ENCODE measurements around the gene ARHGAP15. TPM values are rescaled to one million over a fixed set of nuclear protein-coding genes. Genes with fewer than 3 reads are reported as not detected.

Gene ARHGAP15
- total RNA-seq, 1 experiment from 2014 or later = 0.42 TPM

DNA sequence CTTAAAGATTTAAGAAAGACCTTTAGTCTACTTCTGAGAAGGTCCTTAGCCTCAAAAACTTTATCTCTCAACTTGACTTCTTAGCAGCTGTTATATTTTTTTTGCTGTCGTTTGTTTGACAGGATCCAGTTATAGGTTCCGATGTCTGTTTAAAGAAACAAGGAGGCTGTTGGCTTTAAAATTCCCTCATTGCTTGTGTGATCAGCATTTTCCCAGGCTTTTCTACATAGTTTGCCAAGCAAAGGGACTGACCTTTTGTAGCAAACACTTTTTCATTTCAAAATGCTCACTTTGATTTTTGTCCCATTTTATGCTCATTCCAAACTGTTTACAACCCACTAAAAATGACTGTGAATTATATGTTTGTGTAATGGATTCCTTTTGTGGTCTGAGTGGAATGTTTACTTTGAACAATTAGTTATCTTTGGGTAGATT is 394.9 kb downstream of the ARHGAP15 start (continued):
- TF ChIP-seq, protein P1, sequence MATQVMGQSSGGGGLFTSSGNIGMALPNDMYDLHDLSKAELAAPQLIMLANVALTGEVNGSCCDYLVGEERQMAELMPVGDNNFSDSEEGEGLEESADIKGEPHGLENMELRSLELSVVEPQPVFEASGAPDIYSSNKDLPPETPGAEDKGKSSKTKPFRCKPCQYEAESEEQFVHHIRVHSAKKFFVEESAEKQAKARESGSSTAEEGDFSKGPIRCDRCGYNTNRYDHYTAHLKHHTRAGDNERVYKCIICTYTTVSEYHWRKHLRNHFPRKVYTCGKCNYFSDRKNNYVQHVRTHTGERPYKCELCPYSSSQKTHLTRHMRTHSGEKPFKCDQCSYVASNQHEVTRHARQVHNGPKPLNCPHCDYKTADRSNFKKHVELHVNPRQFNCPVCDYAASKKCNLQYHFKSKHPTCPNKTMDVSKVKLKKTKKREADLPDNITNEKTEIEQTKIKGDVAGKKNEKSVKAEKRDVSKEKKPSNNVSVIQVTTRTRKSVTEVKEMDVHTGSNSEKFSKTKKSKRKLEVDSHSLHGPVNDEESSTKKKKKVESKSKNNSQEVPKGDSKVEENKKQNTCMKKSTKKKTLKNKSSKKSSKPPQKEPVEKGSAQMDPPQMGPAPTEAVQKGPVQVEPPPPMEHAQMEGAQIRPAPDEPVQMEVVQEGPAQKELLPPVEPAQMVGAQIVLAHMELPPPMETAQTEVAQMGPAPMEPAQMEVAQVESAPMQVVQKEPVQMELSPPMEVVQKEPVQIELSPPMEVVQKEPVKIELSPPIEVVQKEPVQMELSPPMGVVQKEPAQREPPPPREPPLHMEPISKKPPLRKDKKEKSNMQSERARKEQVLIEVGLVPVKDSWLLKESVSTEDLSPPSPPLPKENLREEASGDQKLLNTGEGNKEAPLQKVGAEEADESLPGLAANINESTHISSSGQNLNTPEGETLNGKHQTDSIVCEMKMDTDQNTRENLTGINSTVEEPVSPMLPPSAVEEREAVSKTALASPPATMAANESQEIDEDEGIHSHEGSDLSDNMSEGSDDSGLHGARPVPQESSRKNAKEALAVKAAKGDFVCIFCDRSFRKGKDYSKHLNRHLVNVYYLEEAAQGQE (IDR thresholded peaks at IDR 0.05; ENCODE audit: low read depth) = no peak
- TF ChIP-seq CBX3 (IDR thresholded peaks at IDR 0.05; ENCODE audit: low read depth) = no peak
- no peak for TF ChIP-seq ZFX (IDR thresholded peaks at IDR 0.05)

DNA sequence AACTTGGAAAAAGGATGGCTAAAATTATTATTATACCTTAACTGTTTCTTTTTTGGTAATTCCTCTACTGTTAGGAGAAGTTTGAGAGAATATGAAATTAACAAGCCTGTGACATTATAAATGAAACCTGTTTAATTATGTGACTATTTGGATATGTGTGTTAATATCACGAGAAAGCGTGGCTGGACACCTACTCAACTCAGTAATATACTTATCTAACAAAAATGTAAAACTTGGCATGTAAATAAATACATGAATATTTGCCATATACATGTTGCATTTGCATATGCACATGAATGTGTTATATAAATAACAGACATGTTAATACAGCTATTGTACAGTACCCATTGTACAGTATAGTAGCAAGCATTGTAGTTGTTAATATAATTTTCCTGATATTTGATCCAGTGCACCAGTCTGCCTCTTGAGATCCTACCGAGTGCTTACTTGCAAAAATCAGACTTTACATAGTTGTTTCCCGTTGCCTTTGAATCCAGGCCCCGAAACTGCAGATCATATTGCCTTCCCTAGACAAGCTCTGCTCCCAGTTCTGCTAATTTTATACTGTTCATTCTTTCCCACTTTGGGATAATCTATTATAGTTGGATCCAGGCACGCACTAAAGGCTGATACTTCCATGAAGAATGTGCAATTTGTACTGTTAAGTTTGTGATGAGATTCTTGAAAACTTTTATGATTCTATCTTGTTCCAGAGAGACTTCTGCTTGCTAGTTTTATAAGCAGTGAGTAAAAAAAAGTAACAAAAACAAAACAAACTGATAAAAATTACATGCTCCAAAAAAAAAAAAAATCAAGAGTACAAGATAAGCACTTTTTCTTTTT is 395.6 kb downstream of the ARHGAP15 start:
- intact Hi-C loops (cut with micrococcal nuclease) = no loop called here
- H3K36me3 ChIP-seq (ENCODE audit: control insufficient read depth in 1 of 2, insufficient read depth in 2 of 2, low read length in 2 of 2) = no peaks in the 10 kb centered on the region
- ChIA-PET POLR2A (no interaction called here), CTCF (interaction anchor here (1.2 kb wide), 1 partner anchor 12 kb away, joined by 3 read pairs; no protein-coding TSS in a partner anchor), RAD21 (ENCODE audit: low non-redundant PET in 1 of 2, low total read pairs in 2 of 2, uncharacterized antibody in 2 of 2, unreplicated experiment in 2 of 2) (no interaction called here)
- H3K9me3 ChIP-seq (ENCODE audit: control insufficient read depth in 1 of 2, insufficient read depth in 1 of 2, low read depth in 1 of 2, low read length in 2 of 2) = no peaks in the 10 kb centered on the region
- ATAC-seq (no peak), DNase-seq (ENCODE audit: low read depth, low spot score) (no peak)
- H3K9me2 ChIP-seq (ENCODE audit: insufficient read depth) = no peaks in the 10 kb centered on the region
- no peaks in the 10 kb centered on the region for H4K20me1 ChIP-seq (ENCODE audit: insufficient read depth)
- no peaks in the 10 kb centered on the region for H3K4me1 ChIP-seq (ENCODE audit: control insufficient read depth in 1 of 2, insufficient read depth in 2 of 2, low read length in 2 of 2)
- BruUV-seq (replicated peaks) = no TSS peak
- no peak overlapping the region for H3K4me2 ChIP-seq (ENCODE audit: low read length)
- H3K27me3 ChIP-seq (ENCODE audit: insufficient read depth, low read length) = no peaks in the 10 kb centered on the region
- no peak overlapping the region for H3K27ac ChIP-seq (ENCODE audit: low read depth, low read length)
- no peaks in the 10 kb centered on the region for H3K79me2 ChIP-seq (ENCODE audit: insufficient read depth, low read length)
- H2AFZ ChIP-seq (ENCODE audit: low read depth, low read length, poor library complexity, severe bottlenecking) = no peak overlapping the region
- no peak overlapping the region for H3K4me3 ChIP-seq (replicated peaks in 1 of 2; ENCODE audit: low read depth in 1 of 2, low read length in 2 of 2)
- H3K9ac ChIP-seq (ENCODE audit: low read length) = no peak overlapping the region
- TF ChIP-seq, protein P2, sequence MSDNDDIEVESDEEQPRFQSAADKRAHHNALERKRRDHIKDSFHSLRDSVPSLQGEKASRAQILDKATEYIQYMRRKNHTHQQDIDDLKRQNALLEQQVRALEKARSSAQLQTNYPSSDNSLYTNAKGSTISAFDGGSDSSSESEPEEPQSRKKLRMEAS (IDR thresholded peaks at IDR 0.05) = no peak
- TF ChIP-seq, protein P3, sequence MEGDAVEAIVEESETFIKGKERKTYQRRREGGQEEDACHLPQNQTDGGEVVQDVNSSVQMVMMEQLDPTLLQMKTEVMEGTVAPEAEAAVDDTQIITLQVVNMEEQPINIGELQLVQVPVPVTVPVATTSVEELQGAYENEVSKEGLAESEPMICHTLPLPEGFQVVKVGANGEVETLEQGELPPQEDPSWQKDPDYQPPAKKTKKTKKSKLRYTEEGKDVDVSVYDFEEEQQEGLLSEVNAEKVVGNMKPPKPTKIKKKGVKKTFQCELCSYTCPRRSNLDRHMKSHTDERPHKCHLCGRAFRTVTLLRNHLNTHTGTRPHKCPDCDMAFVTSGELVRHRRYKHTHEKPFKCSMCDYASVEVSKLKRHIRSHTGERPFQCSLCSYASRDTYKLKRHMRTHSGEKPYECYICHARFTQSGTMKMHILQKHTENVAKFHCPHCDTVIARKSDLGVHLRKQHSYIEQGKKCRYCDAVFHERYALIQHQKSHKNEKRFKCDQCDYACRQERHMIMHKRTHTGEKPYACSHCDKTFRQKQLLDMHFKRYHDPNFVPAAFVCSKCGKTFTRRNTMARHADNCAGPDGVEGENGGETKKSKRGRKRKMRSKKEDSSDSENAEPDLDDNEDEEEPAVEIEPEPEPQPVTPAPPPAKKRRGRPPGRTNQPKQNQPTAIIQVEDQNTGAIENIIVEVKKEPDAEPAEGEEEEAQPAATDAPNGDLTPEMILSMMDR (IDR thresholded peaks at IDR 0.05 in 2 of 3, conservative IDR thresholded peaks at IDR 0.05 in 1 of 3; ENCODE audit: borderline replicate concordance in 1 of 3, insufficient read depth in 1 of 3, low read depth in 2 of 3, low read length in 2 of 3) = no peak
- TF ChIP-seq YY1 (IDR thresholded peaks at IDR 0.05; ENCODE audit: extremely low read depth, insufficient replicate concordance, low read depth, low read length) (no peak), EZH2 (IDR thresholded peaks at IDR 0.05) (no peak), EGR1 (IDR thresholded peaks at IDR 0.05; ENCODE audit: low read depth) (no peak), JUND (IDR thresholded peaks at IDR 0.05) (no peak), POLR2A (IDR thresholded peaks at IDR 0.05; ENCODE audit: borderline replicate concordance, extremely low read depth, insufficient read depth, insufficient read length) (no peak), FOSL1 (IDR thresholded peaks at IDR 0.05; ENCODE audit: low read depth) (no peak), SP1 (IDR thresholded peaks at IDR 0.05; ENCODE audit: low read depth) (no peak)
- TF ChIP-seq, protein P4, sequence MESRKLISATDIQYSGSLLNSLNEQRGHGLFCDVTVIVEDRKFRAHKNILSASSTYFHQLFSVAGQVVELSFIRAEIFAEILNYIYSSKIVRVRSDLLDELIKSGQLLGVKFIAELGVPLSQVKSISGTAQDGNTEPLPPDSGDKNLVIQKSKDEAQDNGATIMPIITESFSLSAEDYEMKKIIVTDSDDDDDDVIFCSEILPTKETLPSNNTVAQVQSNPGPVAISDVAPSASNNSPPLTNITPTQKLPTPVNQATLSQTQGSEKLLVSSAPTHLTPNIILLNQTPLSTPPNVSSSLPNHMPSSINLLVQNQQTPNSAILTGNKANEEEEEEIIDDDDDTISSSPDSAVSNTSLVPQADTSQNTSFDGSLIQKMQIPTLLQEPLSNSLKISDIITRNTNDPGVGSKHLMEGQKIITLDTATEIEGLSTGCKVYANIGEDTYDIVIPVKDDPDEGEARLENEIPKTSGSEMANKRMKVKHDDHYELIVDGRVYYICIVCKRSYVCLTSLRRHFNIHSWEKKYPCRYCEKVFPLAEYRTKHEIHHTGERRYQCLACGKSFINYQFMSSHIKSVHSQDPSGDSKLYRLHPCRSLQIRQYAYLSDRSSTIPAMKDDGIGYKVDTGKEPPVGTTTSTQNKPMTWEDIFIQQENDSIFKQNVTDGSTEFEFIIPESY (IDR thresholded peaks at IDR 0.05; ENCODE audit: extremely low read depth, insufficient replicate concordance, low read length) = no peak
